Activated CD4-positive, alpha-beta T cell treated with anti-CD3 and anti-CD28 coated beads for 36 hours (primary cell): ENCODE results near the gene UPK3A. TPM values are rescaled to one million over a fixed set of nuclear protein-coding genes. Genes with fewer than 3 reads are reported as not detected.
"Not testable (repeated sequence)": the region's sequence is repeated elsewhere in the genome, so short reads cannot be mapped to it uniquely, and the experiment has no call there.

ENCODE experiments used
- ATAC-seq: fragments of 200-7000 bp; cut with Tn5 transposase; one replicate; pipeline ENCODE4 v1.10.0; 2021; ENCODE audit warnings: mild to moderate bottlenecking, moderate library complexity
- CTCF ChIA-PET: fragments of 350-600 bp; sonication (Branson Sonifier 250); formaldehyde crosslinking; loops from one replicate; lab custom pipeline; 2021; ENCODE audit warnings: antibody characterized with exemption; lab: Charles Lee
- POLR2A ChIA-PET: fragments of 350-600 bp; sonication (Branson Sonifier 250); formaldehyde crosslinking; loops from one replicate; lab custom pipeline; 2021; ENCODE audit warnings: antibody characterized with exemption, inconsistent platforms; lab: Charles Lee
- DNase-seq: peaks from one replicate; pipeline ENCODE4 v3.0.0-alpha.2; 2020
- H3K27ac Mint-ChIP-seq: one replicate; pipeline ENCODE4 v1.8.0; 2021; ENCODE audit warnings: mixed read lengths
- H3K27me3 Mint-ChIP-seq: one replicate; pipeline ENCODE4 v1.8.0; 2021; ENCODE audit warnings: mixed read lengths
- H3K36me3 Mint-ChIP-seq: one replicate; pipeline ENCODE4 v1.8.0; 2021; ENCODE audit warnings: low read depth, mixed read lengths
- H3K4me1 Mint-ChIP-seq: one replicate; pipeline ENCODE4 v1.8.0; 2021; ENCODE audit warnings: mixed read lengths
- H3K4me3 Mint-ChIP-seq: one replicate; pipeline ENCODE4 v1.8.0; 2021; ENCODE audit warnings: mild to moderate bottlenecking, moderate library complexity, mixed read lengths
- H3K9me3 Mint-ChIP-seq: one replicate; pipeline ENCODE4 v1.8.0; 2021; ENCODE audit warnings: low read depth, mixed read lengths
- intact Hi-C, 2 experiments: fragments of 100-400 bp; cut with DNase I in 1 of 2; cut with micrococcal nuclease in 1 of 2; formaldehyde crosslinking; loops; one replicate each; pipeline versions ENCODE4 v1.14.2 to v1.15.1; 2022 to 2024; cut with DNase I, micrococcal nuclease
- total RNA-seq, 2 experiments: library from RNA; stranded (reverse); gene quantifications; one replicate each; pipeline ENCODE4 v1.2.3, GENCODE V29; 2021

The UPK3A gene
- total RNA-seq, 2 experiments from 2014 or later, result not detected

DNA sequence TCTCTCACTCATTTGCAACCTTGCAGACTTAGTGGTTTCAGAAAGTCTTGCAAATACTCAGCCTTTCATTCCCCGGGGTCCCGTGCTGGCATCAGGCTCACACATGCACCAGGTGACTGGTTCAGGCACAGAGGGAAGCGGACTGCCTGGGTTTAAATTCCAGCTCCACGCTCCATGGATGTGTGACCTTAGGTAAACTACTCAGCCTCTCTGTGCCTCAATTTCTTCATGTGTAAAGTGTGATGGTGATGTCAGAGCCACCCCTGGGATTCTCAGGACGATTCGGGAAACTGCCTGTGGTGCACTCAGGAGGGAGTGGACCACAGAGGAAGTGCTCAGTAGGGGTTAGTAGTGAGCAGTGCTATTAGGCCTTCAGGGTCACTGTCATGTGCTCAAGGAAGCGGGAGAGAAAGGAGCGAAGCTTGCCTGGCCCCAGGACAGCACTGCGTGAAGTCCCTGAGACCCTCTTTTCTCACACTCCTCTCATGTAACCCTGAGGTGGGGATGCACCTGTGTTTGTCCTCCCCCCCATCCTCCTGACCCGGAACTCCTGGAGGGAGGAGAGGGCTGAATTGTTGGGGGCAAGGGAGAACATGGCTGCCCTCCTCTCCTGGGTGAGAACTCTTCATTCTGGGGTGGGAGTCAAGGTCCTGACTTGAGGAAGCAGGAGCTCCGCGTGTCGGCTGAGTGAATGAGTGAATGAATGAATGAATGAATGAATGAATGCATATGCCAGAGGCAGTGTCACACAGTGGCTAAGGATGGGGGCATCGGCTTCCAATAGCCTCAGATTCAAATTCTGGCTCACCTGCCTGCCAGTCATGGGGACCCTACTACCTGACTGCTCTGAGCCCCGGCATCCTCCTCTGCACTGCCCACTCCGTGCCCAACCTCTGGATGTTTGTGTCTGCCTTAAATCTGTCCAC, 14.4 kb upstream of the UPK3A start:
- DNase-seq (no peak), ATAC-seq (no peak)
- Mint-ChIP-seq H3K4me1 (peaks cover 9% of the 10 kb centered on the region), H3K27ac (no peak overlapping the region), H3K4me3 (no peak overlapping the region), H3K27me3 (peaks cover 10% of the 10 kb centered on the region), H3K36me3 (no peaks in the 10 kb centered on the region), H3K9me3 (no peaks in the 10 kb centered on the region)
- intact Hi-C loops, result no loop called here
- POLR2A ChIA-PET, result no interaction called here
- CTCF ChIA-PET, result interaction anchor here (0.7 to 1.3 kb wide), 4 partner anchors 11 to 284 kb away, joined by 3 to 5 read pairs (median 3); no protein-coding TSS in a partner anchor

DNA sequence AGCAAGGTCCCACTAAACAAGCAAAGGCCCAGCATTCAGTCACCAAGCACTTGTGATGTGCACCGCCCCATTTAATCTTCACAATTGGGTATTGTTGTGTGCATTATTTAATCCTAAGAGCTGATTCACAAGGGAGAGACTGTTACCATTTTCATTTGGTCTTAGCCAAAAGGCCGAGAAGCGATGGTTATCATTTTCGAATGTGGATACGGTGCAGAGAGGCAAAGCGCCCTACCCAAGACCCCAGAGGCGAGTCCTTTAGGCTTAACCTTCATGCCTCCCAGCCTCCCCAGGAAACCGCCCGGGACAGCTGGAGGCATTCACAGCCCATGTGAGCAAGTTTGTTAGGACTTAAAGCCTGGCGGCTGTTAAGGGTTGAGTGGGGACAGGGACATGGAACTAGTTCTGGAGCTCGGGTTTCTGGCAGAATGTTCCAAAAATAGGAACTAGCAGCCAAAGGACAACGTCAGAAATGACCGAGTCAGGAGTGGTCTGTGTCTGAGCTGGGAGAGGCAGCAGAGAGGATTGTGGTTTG, 13.0 kb upstream of the UPK3A start:
- Mint-ChIP-seq H3K4me3 (no peak overlapping the region), H3K36me3 (no peaks in the 10 kb centered on the region), H3K27me3 (peaks cover 8% of the 10 kb centered on the region), H3K9me3 (no peaks in the 10 kb centered on the region), H3K27ac (no peak overlapping the region), H3K4me1 (peaks cover 9% of the 10 kb centered on the region)
- intact Hi-C loops, result no loop called here
- no peak for DNase-seq
- ChIA-PET CTCF (interaction anchor here (0.6 to 1.8 kb wide), 7 partner anchors 8 to 165 kb away, joined by 3 to 7 read pairs (median 4); no protein-coding TSS in a partner anchor), POLR2A (no interaction called here)
- ATAC-seq, result no peak

DNA sequence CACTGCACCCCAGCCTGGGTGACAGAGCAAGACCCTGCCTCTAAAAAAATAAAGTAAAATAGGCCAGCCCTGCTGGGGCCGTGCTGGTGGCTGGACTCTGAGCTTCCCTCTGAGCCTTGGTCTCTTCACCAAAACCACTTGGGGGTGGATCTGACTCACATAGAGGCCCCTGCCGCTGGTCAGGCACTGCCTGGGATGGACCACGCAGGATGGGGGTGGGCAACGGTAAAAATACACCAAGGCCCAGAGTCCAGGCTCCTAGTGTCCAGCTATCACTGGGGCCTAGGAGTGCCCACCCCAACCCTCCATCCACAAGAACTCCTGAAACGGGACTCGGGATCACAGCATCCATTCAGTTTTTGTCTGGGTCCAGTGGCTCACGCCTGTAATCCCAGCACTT, 12.3 kb upstream of the UPK3A start:
- H3K9me3 Mint-ChIP-seq, result no peaks in the 10 kb centered on the region
- intact Hi-C loops, result no loop called here
- CTCF ChIA-PET, result interaction anchor here (0.8 to 1.8 kb wide), 7 partner anchors 7 to 165 kb away, joined by 3 to 7 read pairs (median 4); no protein-coding TSS in a partner anchor
- H3K4me1 Mint-ChIP-seq, result peaks cover 9% of the 10 kb centered on the region
- no peak for DNase-seq
- POLR2A ChIA-PET, result no interaction called here
- no peaks in the 10 kb centered on the region for H3K36me3 Mint-ChIP-seq
- no peak for ATAC-seq
- H3K27ac Mint-ChIP-seq, result no peak overlapping the region
- H3K27me3 Mint-ChIP-seq, result peaks cover 5% of the 10 kb centered on the region
- no peak overlapping the region for H3K4me3 Mint-ChIP-seq

DNA sequence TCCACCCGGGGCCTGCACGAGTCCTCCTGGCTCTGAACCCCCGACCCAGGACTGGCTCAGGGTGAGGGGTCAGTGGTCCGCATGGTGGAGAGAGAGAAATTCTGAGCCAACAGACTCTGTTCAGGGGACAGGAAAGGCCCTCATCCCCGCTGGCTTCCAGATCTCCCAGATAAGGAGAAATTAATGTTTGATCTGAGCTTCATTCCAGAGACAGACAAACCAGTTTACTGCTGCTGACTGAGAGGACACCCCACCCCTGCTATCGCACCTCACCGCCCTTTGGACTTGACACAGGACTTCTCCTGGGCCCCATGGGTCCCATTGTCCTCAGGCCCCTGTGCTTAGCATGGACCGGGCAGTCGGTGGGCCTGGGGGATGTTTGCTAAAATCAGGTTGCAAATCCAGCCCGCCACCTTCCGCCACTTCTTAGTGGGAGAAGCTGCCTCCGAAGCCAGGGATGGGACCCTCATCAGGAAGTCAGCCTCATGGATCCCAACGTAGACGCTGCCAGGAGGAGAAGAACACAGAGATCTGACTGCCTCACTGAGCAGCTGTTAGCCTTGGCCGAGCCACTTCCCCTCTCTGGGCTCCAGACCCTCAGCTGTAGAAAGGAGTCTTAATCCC, 11.2 kb upstream of the UPK3A start:
- H3K4me1 Mint-ChIP-seq, result peaks cover 9% of the 10 kb centered on the region
- intact Hi-C loops, result no loop called here
- ATAC-seq, result no peak
- no peak overlapping the region for H3K4me3 Mint-ChIP-seq
- H3K27me3 Mint-ChIP-seq, result peaks cover 3% of the 10 kb centered on the region
- ChIA-PET POLR2A (no interaction called here), CTCF (no interaction called here)
- no peaks in the 10 kb centered on the region for H3K9me3 Mint-ChIP-seq
- no peak for DNase-seq
- no peak overlapping the region for H3K27ac Mint-ChIP-seq
- H3K36me3 Mint-ChIP-seq, result no peaks in the 10 kb centered on the region

- POLR2A ChIA-PET, result no interaction called here
- no peak overlapping the region for H3K4me3 Mint-ChIP-seq
- intact Hi-C loops, result no loop called here
- CTCF ChIA-PET, result interaction anchor here (0.7 kb wide), 1 partner anchor 362 kb away, joined by 3 read pairs; no protein-coding TSS in a partner anchor
- no peaks in the 10 kb centered on the region for H3K36me3 Mint-ChIP-seq
- H3K4me1 Mint-ChIP-seq, result peaks cover 17% of the 10 kb centered on the region
- H3K27ac Mint-ChIP-seq, result no peak overlapping the region
- H3K9me3 Mint-ChIP-seq, result no peaks in the 10 kb centered on the region
- H3K27me3 Mint-ChIP-seq, result no peaks in the 10 kb centered on the region
- ATAC-seq, result no peak
- DNase-seq, result no peak
Measured at GRCh38 chr22:45276507-45277105, 8.1 kb upstream of the UPK3A start.

GRCh38 chr22:45277720-45278119, 7.0 kb upstream of the UPK3A start:
- H3K9me3 Mint-ChIP-seq, H3K27me3 Mint-ChIP-seq, ATAC-seq, DNase-seq, H3K36me3 Mint-ChIP-seq, CTCF ChIA-PET, intact Hi-C loops, POLR2A ChIA-PET, H3K27ac Mint-ChIP-seq, H3K4me3 Mint-ChIP-seq: not testable (repeated sequence)
- H3K4me1 Mint-ChIP-seq, result peaks cover 17% of the 10 kb centered on the region

DNA sequence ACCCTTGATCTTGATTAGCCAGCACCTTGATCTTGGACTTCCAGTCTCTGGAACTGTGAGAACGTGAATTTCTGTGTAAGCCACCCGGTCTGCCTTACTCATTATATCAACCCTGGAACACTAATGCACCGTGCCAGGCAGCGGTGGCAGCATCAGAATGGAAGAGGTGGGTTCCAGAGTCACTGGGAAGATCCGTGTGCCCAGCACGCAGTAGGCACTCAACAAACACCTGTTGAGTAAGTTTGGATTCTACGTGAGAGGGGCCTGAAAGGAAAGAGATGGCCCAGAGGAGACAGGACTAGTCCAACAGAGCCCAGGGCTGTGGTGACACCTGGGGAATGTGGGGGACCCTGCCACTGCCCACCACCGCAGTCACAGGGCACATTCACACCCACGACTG, 6.6 kb upstream of the UPK3A start:
- Mint-ChIP-seq H3K4me1 (peaks cover 17% of the 10 kb centered on the region), H3K9me3 (no peaks in the 10 kb centered on the region), H3K27me3 (no peaks in the 10 kb centered on the region), H3K36me3 (no peaks in the 10 kb centered on the region), H3K4me3 (no peak overlapping the region), H3K27ac (no peak overlapping the region)
- ChIA-PET CTCF (no interaction called here), POLR2A (no interaction called here)
- DNase-seq, result no peak
- no peak for ATAC-seq
- intact Hi-C loops, result no loop called here

DNA sequence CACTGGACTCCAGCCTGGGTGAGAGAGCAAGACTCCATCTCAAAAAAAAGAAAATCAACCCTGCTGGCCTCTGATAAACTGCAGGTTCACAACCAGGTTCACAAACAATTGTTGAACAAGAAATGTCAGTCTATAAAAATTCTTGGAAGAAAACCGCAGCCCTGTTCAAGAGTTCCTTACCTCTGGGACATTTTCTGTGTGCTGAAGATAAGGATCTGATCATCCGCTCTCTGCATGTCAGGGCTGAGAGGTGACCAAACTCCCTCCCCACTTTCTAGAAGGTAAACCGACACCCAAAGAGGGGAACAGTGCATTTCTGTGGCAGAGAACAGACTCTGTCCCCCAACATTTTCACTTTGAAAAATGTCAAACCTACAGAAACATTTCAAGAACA, 4.2 kb upstream of the UPK3A start:
- ChIA-PET POLR2A (no interaction called here), CTCF (interaction anchor here (1.0 kb wide), 1 partner anchor 9 kb away, joined by 4 read pairs; no protein-coding TSS in a partner anchor)
- Mint-ChIP-seq H3K27ac (no peak overlapping the region), H3K9me3 (no peaks in the 10 kb centered on the region), H3K4me1 (peaks cover 23% of the 10 kb centered on the region), H3K27me3 (peaks cover 6% of the 10 kb centered on the region), H3K36me3 (no peaks in the 10 kb centered on the region), H3K4me3 (no peak overlapping the region)
- ATAC-seq (no peak), DNase-seq (no peak)
- intact Hi-C loops, result loop anchor here in 1 of 2 experiments (5.0 kb wide), 1 partner anchor 37 kb away; no protein-coding TSS in a partner anchor

DNA sequence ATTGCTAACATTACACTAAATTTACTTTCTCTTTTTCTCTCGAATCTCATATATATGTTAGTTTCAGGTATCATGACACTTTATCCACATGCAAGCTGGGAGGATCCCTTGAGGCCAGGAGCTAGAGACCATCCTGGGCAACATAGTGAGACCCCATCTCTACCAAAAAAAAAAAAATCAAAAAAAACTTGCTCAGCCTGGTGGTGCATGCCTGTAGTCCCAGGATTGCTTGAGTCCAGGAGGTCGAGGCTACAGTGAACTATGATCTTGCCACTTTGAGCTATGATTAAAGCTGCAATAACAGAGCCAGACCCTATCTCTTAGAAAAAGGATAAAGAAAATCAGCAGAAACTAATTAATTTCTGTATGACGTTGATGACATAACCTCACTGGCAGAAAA, 3.7 kb upstream of the UPK3A start:
- POLR2A ChIA-PET, result no interaction called here
- peaks cover 23% of the 10 kb centered on the region for H3K4me1 Mint-ChIP-seq
- peaks cover 7% of the 10 kb centered on the region for H3K27me3 Mint-ChIP-seq
- no peak overlapping the region for H3K27ac Mint-ChIP-seq
- CTCF ChIA-PET, result interaction anchor here (0.6 to 1.0 kb wide), 2 partner anchors 9 to 158 kb away, joined by 3 to 4 read pairs; no protein-coding TSS in a partner anchor
- H3K9me3 Mint-ChIP-seq, result no peaks in the 10 kb centered on the region
- intact Hi-C loops, result loop anchor here in 1 of 2 experiments (5.0 kb wide), 1 partner anchor 36 kb away; no protein-coding TSS in a partner anchor
- DNase-seq (no peak), ATAC-seq (no peak)
- no peak overlapping the region for H3K4me3 Mint-ChIP-seq
- no peaks in the 10 kb centered on the region for H3K36me3 Mint-ChIP-seq

DNA sequence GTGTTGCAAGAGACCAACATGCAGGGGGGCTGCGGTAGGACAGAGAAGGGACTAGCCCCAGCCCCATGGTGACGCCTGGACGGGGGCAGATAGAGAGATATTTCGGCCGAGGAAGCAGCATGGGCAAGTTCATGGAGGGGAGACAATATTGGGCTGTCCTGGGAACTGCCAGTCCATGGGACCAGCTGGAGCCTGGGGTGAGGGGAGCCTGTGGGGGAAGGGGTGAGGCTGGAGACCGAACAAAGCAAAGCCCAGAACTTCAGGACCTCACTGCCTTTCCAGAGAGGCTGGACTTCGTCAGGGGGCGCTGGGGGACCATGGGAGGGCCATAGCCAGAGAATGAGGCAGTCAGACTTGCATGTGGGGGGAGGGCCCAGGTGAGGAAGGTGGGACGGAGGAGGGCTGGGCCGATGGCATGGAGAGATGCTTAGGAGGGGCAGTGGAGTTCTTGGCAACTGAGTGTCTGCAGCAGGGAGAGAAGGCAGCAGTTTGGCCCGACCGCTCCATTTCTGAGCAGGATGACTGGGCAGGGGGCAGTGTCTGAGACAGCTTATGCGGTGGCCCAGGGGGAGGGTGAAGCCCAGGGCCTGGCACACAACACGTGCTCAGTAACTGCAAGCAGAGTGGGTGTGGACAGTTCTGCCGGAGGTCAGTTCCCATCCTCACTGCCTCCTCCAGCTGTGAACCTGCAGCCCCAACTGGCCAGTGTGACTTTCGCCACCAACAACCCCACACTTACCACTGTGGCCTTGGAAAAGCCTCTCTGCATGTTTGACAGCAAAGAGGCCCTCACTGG, 712 bp downstream of the UPK3A start:
- Mint-ChIP-seq H3K36me3 (no peaks in the 10 kb centered on the region), H3K27ac (no peak overlapping the region), H3K4me1 (peaks cover 13% of the 10 kb centered on the region), H3K4me3 (no peak overlapping the region), H3K9me3 (no peaks in the 10 kb centered on the region), H3K27me3 (peaks cover 8% of the 10 kb centered on the region)
- ChIA-PET POLR2A (no interaction called here), CTCF (interaction anchor here (0.5 to 0.6 kb wide), 2 partner anchors 14 to 119 kb away, joined by 3 to 4 read pairs; no protein-coding TSS in a partner anchor)
- DNase-seq, result no peak
- no peak for ATAC-seq
- intact Hi-C loops, result no loop called here
